HG02970 (cell line): Measurements from ENCODE around the gene PPM1L.

Source experiments
- ATAC-seq: cut with Tn5 transposase; IDR thresholded peaks from one replicate; pipeline ENCODE4 v1.9.1; 2021; ENCODE audit warnings: mild to moderate bottlenecking, moderate library complexity, moderate number of reproducible peaks; ENCODE audit not compliant: unreplicated experiment, low FRiP score

PPM1L gene

GRCh38 chr3:161070980-161071663 lies 315.1 kb downstream of the PPM1L start:
- no peak for ATAC-seq

GRCh38 chr3:161072211-161072621 lies 316.2 kb downstream of the PPM1L start:
- no peak for ATAC-seq

- no peak for ATAC-seq
Observed at GRCh38 chr3:161072751-161073150, 316.7 kb downstream of the PPM1L start.

- ATAC-seq: no peak
Observed at GRCh38 chr3:161073181-161073580, 317.1 kb downstream of the PPM1L start.

- ATAC-seq: peak; percentile 75
Observed at GRCh38 chr3:161081633-161082032, 325.6 kb downstream of the PPM1L start.

- peak; percentile 16 for ATAC-seq
Observed at GRCh38 chr3:161082063-161082462, 326.0 kb downstream of the PPM1L start.

GRCh38 chr3:161083131-161083530 lies 327.1 kb downstream of the PPM1L start:
- no peak for ATAC-seq

- no peak for ATAC-seq
Observed at GRCh38 chr3:161084277-161084676, 328.2 kb downstream of the PPM1L start.

- no peak for ATAC-seq
Observed at GRCh38 chr3:161093895-161094294, 337.9 kb downstream of the PPM1L start.

GRCh38 chr3:161096771-161097367 lies 340.8 kb downstream of the PPM1L start:
- ATAC-seq: no peak

GRCh38 chr3:161100994-161101393 lies 345.0 kb downstream of the PPM1L start:
- no peak for ATAC-seq

GRCh38 chr3:161101609-161102008 lies 345.6 kb downstream of the PPM1L start:
- ATAC-seq: no peak

GRCh38 chr3:161103776-161104385 lies 347.9 kb downstream of the PPM1L start:
- ATAC-seq: no peak

GRCh38 chr3:161104561-161105551 lies 348.8 kb downstream of the PPM1L start, which contains the start of gene B3GALNT1:
B3GALNT1 (minus strand) TSS chr3:161105349; CDS start chr3:161086754, 18,595 bp downstream.
- ATAC-seq: peak; percentile 68

GRCh38 chr3:161107311-161107710 lies 351.3 kb downstream of the PPM1L start:
- no peak for ATAC-seq

GRCh38 chr3:161108840-161109239 lies 352.8 kb downstream of the PPM1L start:
- no peak for ATAC-seq

GRCh38 chr3:161117646-161118045 lies 361.6 kb downstream of the PPM1L start:
- ATAC-seq: no peak

GRCh38 chr3:161126495-161126894 lies 370.5 kb downstream of the PPM1L start:
- no peak for ATAC-seq
